IMR-90 (cell line): ENCODE measurements around the gene CFH. TPM values are rescaled to one million over a fixed set of nuclear protein-coding genes. Genes with fewer than 3 reads are reported as not detected.

Experiments used
- ATAC-seq: fragments of 200-7000 bp; cut with Tn5 transposase; 2 replicates; pipeline ENCODE4 v1.9.1; 2020; ENCODE audit warnings: low read depth, mild to moderate bottlenecking, moderate library complexity
- BruUV-seq: library from RNA; stranded (reverse); fragments of 400-500 nt; replicated peaks from 2 replicates; lab custom pipeline; 2021; lab: Mats Ljungman, UMichigan
- CTCF ChIA-PET: fragments of 300-600 bp; formaldehyde crosslinking; extraction: SDS; loops from one replicate; lab custom pipeline; 2021; ENCODE audit warnings: antibody characterized with exemption; lab: Yijun Ruan, JAX
- POLR2A ChIA-PET: fragments of 300-600 bp; sonication (Branson Sonifier 250); formaldehyde crosslinking; loops from one replicate; lab custom pipeline; 2022; ENCODE audit warnings: antibody characterized with exemption; ENCODE audit not compliant: unreplicated experiment; lab: Charles Lee
- DNase-seq: peaks from one replicate; pipeline ENCODE4 v3.0.0; 2013
- H2AFZ ChIP-seq: replicated peaks from 2 replicates; pipeline ENCODE3; 2013; ENCODE audit warnings: low read length, mild to moderate bottlenecking; ENCODE audit not compliant: poor library complexity
- H2AK5ac ChIP-seq: 2 replicates; pipeline ENCODE4 v1.6.1; 2013; ENCODE audit warnings: low read depth, low read length, inconsistent platforms
- H2AK9ac ChIP-seq: replicated peaks from 2 replicates; pipeline ENCODE3; 2013; ENCODE audit warnings: mild to moderate bottlenecking, low read depth, low read length, moderate library complexity; ENCODE audit not compliant: poor library complexity
- H2BK120ac ChIP-seq: 2 replicates; pipeline ENCODE4 v1.6.1; 2013; ENCODE audit warnings: low read depth, low read length, inconsistent platforms
- H2BK15ac ChIP-seq: 3 replicates; pipeline ENCODE4 v1.6.1; 2013; ENCODE audit warnings: low read depth, low read length, inconsistent platforms
- H2BK20ac ChIP-seq: 2 replicates; pipeline ENCODE4 v1.6.1; 2013; ENCODE audit warnings: low read depth, mild to moderate bottlenecking, inconsistent platforms, low read length, moderate library complexity
- H2BK5ac ChIP-seq: 2 replicates; pipeline ENCODE4 v1.6.1; 2013; ENCODE audit warnings: mild to moderate bottlenecking, low read depth, low read length, inconsistent platforms; ENCODE audit not compliant: poor library complexity, severe bottlenecking
- H3K14ac ChIP-seq: replicated peaks from 2 replicates; pipeline ENCODE4 v1.6.1; 2013; ENCODE audit warnings: low read depth, low read length, inconsistent platforms
- H3K18ac ChIP-seq: 2 replicates; pipeline ENCODE4 v1.6.1; 2013; ENCODE audit warnings: low read depth, low read length, control low read depth
- H3K23ac ChIP-seq: 2 replicates; pipeline ENCODE4 v1.6.1; 2013; ENCODE audit warnings: low read depth, low read length, inconsistent platforms
- H3K27ac ChIP-seq: 2 replicates; pipeline ENCODE4 v1.5.1; 2013; ENCODE audit warnings: mild to moderate bottlenecking, control low read depth, low read length; ENCODE audit not compliant: insufficient read depth
- H3K27me3 ChIP-seq: 2 replicates; pipeline ENCODE4 v1.6.1; 2013; ENCODE audit warnings: low read length; ENCODE audit not compliant: control insufficient read depth, insufficient read depth
- H3K36me3 ChIP-seq: 2 replicates; pipeline ENCODE4 v1.6.1; 2013; ENCODE audit warnings: low read length, mixed read lengths; ENCODE audit not compliant: control insufficient read depth, insufficient read depth
- H3K4ac ChIP-seq: 2 replicates; pipeline ENCODE4 v1.6.1; 2013; ENCODE audit warnings: low read depth, low read length, inconsistent platforms
- H3K4me1 ChIP-seq: 2 replicates; pipeline ENCODE4 v1.6.1; 2013; ENCODE audit warnings: low read length, mixed read lengths; ENCODE audit not compliant: control insufficient read depth, insufficient read depth
- H3K4me2 ChIP-seq: 2 replicates; pipeline ENCODE4 v1.6.1; 2013; ENCODE audit warnings: low read depth, mild to moderate bottlenecking, control low read depth, low read length, moderate library complexity
- H3K4me3 ChIP-seq: 2 replicates; pipeline ENCODE4 v1.5.1; 2013; ENCODE audit warnings: low read depth, mild to moderate bottlenecking, control low read depth, low read length, moderate library complexity; ENCODE audit not compliant: insufficient read depth
- H3K56ac ChIP-seq: 2 replicates; pipeline ENCODE4 v1.6.1; 2013; ENCODE audit warnings: low read length, inconsistent platforms; ENCODE audit not compliant: insufficient read depth; ENCODE audit errors: extremely low read depth
- H3K79me1 ChIP-seq, 2 experiments: 2 replicates each; pipeline ENCODE4 v1.6.1; 2013; ENCODE audit warnings: low read length in 2 of 2, inconsistent platforms in 1 of 2, low read depth in 1 of 2
- H3K9ac ChIP-seq: 2 replicates; pipeline ENCODE4 v1.6.1; 2013; ENCODE audit warnings: low read depth, low read length, control low read depth
- H3K9me1 ChIP-seq: 2 replicates; pipeline ENCODE4 v1.6.1; 2013; ENCODE audit warnings: low read length, inconsistent platforms; ENCODE audit not compliant: insufficient read depth
- H3K9me3 ChIP-seq: 2 replicates; pipeline ENCODE4 v1.6.1; 2013; ENCODE audit warnings: low read length; ENCODE audit not compliant: control insufficient read depth, insufficient read depth
- H4K20me1 ChIP-seq: 2 replicates; pipeline ENCODE4 v1.6.1; 2013; ENCODE audit warnings: low read length, inconsistent platforms; ENCODE audit not compliant: insufficient read depth
- H4K5ac ChIP-seq: 2 replicates; pipeline ENCODE4 v1.6.1; 2013; ENCODE audit warnings: mild to moderate bottlenecking, low read depth, low read length, control low read depth
- H4K8ac ChIP-seq, 2 experiments: 2 replicates each; pipeline ENCODE4 v1.6.1; 2013; ENCODE audit warnings: low read depth in 2 of 2, low read length in 2 of 2, control low read depth in 1 of 2, inconsistent platforms in 1 of 2
- H4K91ac ChIP-seq: 2 replicates; pipeline ENCODE4 v1.6.1; 2013; ENCODE audit warnings: low read depth, low read length, inconsistent platforms; ENCODE audit not compliant: insufficient read depth
- BHLHE40 ChIP-seq: fragments of 150-350 bp; IDR thresholded peaks from 2 replicates; pipeline ENCODE4 v1.6.1; 2016; ENCODE audit warnings: mild to moderate bottlenecking, low read depth, low read length
- CHD1 ChIP-seq: IDR thresholded peaks from 2 replicates; pipeline ENCODE4 v1.6.1; 2012; ENCODE audit warnings: low read depth, low read length, improper control_type of control experiment
- MAZ ChIP-seq: IDR thresholded peaks from 2 replicates; pipeline ENCODE4 v1.6.1; 2012; ENCODE audit warnings: low read depth, mild to moderate bottlenecking, low read length, improper control_type of control experiment, moderate library complexity, borderline replicate concordance
- MXI1 ChIP-seq: IDR thresholded peaks from 2 replicates; pipeline ENCODE4 v1.6.1; 2012; ENCODE audit warnings: low read depth, mild to moderate bottlenecking, low read length, moderate library complexity, borderline replicate concordance
- POLR2A ChIP-seq: IDR thresholded peaks from 2 replicates; pipeline ENCODE4 v1.6.1; 2012; ENCODE audit warnings: mild to moderate bottlenecking, low read depth, low read length
- RAD21 ChIP-seq: IDR thresholded peaks from 2 replicates; pipeline ENCODE4 v1.6.1; 2012; ENCODE audit warnings: low read length, improper control_type of control experiment
- RCOR1 ChIP-seq: IDR thresholded peaks from 2 replicates; pipeline ENCODE4 v1.6.1; 2012; ENCODE audit warnings: mild to moderate bottlenecking, low read length, improper control_type of control experiment; ENCODE audit not compliant: insufficient replicate concordance
- RFX5 ChIP-seq: IDR thresholded peaks from 2 replicates; pipeline ENCODE4 v1.8.0; 2012; ENCODE audit warnings: low read depth, mild to moderate bottlenecking, low read length, moderate library complexity
- SMC3 ChIP-seq: fragments of 150-350 bp; IDR thresholded peaks from 2 replicates; pipeline ENCODE4 v1.6.1; 2016; ENCODE audit warnings: low read depth, mild to moderate bottlenecking, antibody characterized with exemption, low read length, moderate library complexity
- WGBS, 2 experiments: methylation state at CpG; one replicate each; pipeline versions ENCODE4 v1.1.5 to v1.1.7; 2013; ENCODE audit warnings: missing lambda C conversion rate in 2 of 2; ENCODE audit not compliant: insufficient read length in 1 of 2; ENCODE audit errors: extremely low coverage in 2 of 2; 5-methylcytosine and 5-hydroxymethylcytosine counted together
- dilution Hi-C: fragments of 300-500 bp; cut with HindIII; formaldehyde crosslinking; loops from one replicate; pipeline ENCODE4 v1.14.3; 2018; ENCODE audit warnings: low sequenced_read_pairs; ENCODE audit not compliant: unreplicated experiment
- in situ Hi-C: fragments of 300-500 bp; cut with MboI; formaldehyde crosslinking; loops from 3 replicates; pipeline ENCODE4 v1.14.3; 2019; ENCODE audit warnings: low sequenced_read_pairs, inconsistent platforms, mixed read lengths
- intact Hi-C: fragments of 100-400 bp; cut with micrococcal nuclease; formaldehyde crosslinking; loops from 2 replicates; pipeline ENCODE4 v1.10.0; 2022
- polyA plus RNA-seq, 3 experiments: library from polyadenylated mRNA; depleted of rRNA; stranded (reverse); fragments of >200 nt; gene quantifications; 2 replicates each; pipeline ENCODE4 v1.2.3, GENCODE V29; 2012; ENCODE audit warnings: low replicate concordance in 1 of 3
- total RNA-seq: library from RNA; depleted of rRNA; stranded (reverse); fragments of >200 nt; gene quantifications from 2 replicates; pipeline ENCODE4 v1.2.3, GENCODE V29; 2012
- TF ChIP-seq, protein P1 (sequence below): conservative IDR thresholded peaks from 2 replicates; pipeline ENCODE4 v1.5.1; 2012; ENCODE audit warnings: mild to moderate bottlenecking, low read depth, low read length, improper control_type of control experiment
- TF ChIP-seq, protein P2 (sequence below): fragments of 150-350 bp; IDR thresholded peaks from 2 replicates; pipeline ENCODE4 v1.6.1; 2017; ENCODE audit warnings: mild to moderate bottlenecking, antibody characterized with exemption, low read length, low read depth

Gene CFH
- total and polyA plus RNA-seq, 2 of the 4 experiments (the other 2 are of a cell fraction) = 6.3 to 12.1 TPM

DNA sequence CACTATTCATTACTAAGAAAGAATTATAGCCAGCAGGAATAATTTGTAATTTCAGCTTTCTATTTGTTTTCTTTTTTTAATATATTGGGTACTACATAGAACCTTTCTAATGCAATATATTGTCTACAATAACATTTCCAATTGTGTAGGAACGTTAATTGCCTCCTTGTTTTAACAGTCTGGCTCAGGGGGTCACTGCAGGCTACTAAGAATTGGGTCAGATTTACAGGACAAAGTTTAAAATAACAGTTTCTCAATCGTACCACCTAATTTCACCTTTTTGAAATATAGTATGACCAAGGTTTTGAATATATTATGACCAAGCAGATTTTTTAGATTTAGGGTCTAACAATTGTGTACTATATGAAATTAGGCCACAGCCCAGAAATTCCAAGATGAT, 2.4 kb downstream of the CFH start:
- H3K23ac ChIP-seq = no peak overlapping the region
- H2BK120ac ChIP-seq = no peak overlapping the region
- no peak overlapping the region for H2BK15ac ChIP-seq
- no peak overlapping the region for H3K4me2 ChIP-seq
- H3K4me1 ChIP-seq = 0 out of 2 replicates have a peak, but pooled peaks cover 2% of the 10 kb centered on the region
- H3K79me1 ChIP-seq = no peaks in the 10 kb centered on the region; a peak in 1 of 4 replicates
- H4K20me1 ChIP-seq = no peaks in the 10 kb centered on the region
- H3K9me3 ChIP-seq = no peaks in the 10 kb centered on the region
- no peak overlapping the region for H2AK9ac ChIP-seq
- TF ChIP-seq RCOR1 (no peak), MAZ (no peak), CHD1 (no peak), BHLHE40 (no peak), MXI1 (no peak), RAD21 (no peak), RFX5 (no peak), POLR2A (no peak), SMC3 (no peak)
- TF ChIP-seq, protein P1, sequence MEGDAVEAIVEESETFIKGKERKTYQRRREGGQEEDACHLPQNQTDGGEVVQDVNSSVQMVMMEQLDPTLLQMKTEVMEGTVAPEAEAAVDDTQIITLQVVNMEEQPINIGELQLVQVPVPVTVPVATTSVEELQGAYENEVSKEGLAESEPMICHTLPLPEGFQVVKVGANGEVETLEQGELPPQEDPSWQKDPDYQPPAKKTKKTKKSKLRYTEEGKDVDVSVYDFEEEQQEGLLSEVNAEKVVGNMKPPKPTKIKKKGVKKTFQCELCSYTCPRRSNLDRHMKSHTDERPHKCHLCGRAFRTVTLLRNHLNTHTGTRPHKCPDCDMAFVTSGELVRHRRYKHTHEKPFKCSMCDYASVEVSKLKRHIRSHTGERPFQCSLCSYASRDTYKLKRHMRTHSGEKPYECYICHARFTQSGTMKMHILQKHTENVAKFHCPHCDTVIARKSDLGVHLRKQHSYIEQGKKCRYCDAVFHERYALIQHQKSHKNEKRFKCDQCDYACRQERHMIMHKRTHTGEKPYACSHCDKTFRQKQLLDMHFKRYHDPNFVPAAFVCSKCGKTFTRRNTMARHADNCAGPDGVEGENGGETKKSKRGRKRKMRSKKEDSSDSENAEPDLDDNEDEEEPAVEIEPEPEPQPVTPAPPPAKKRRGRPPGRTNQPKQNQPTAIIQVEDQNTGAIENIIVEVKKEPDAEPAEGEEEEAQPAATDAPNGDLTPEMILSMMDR = no peak
- TF ChIP-seq, protein P2, sequence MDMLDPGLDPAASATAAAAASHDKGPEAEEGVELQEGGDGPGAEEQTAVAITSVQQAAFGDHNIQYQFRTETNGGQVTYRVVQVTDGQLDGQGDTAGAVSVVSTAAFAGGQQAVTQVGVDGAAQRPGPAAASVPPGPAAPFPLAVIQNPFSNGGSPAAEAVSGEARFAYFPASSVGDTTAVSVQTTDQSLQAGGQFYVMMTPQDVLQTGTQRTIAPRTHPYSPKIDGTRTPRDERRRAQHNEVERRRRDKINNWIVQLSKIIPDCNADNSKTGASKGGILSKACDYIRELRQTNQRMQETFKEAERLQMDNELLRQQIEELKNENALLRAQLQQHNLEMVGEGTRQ = no peak
- H4K5ac ChIP-seq = no peak overlapping the region
- no peak overlapping the region for H2BK20ac ChIP-seq
- no peaks in the 10 kb centered on the region for H3K27me3 ChIP-seq
- no peak overlapping the region for H3K4me3 ChIP-seq
- DNase-seq = no peak
- intact Hi-C loops = loop anchor here (5.0 kb wide), 2 partner anchors 47 to 502 kb away; partner anchors contain the start of gene KCNT2
- no peak overlapping the region for H4K91ac ChIP-seq
- BruUV-seq = no TSS peak
- no peaks in the 10 kb centered on the region for H3K36me3 ChIP-seq
- no peaks in the 10 kb centered on the region; the same call in 1 of the 2 replicates for H3K9me1 ChIP-seq
- dilution Hi-C loops = loop anchor here (25.0 kb wide), 1 partner anchor 317 kb away; no protein-coding TSS in a partner anchor
- no peak overlapping the region for H4K8ac ChIP-seq
- no peak for ATAC-seq
- no peak overlapping the region for H2BK5ac ChIP-seq
- H2AFZ ChIP-seq = no peak overlapping the region
- no peak overlapping the region for H3K18ac ChIP-seq
- in situ Hi-C loops = no loop called here
- ChIA-PET POLR2A (no interaction called here), CTCF (no interaction called here)
- no peak overlapping the region for H3K14ac ChIP-seq
- no peak overlapping the region for H3K4ac ChIP-seq
- WGBS, 2 experiments = no CpG with 5 or more reads among the region's 2 CpGs
- H2AK5ac ChIP-seq = no peak overlapping the region
- no peak overlapping the region for H3K27ac ChIP-seq
- no peak overlapping the region for H3K9ac ChIP-seq
- no peak overlapping the region for H3K56ac ChIP-seq
